Measurements from ENCODE around the gene CEP44. TPM values are rescaled to one million over a fixed set of nuclear protein-coding genes. Genes with fewer than 3 reads are reported as not detected.
A peak's percentile ranks its signal among the peaks of the same experiment; 100 is the strongest.

The CEP44 gene
- total RNA-seq (10 to 100 TPM; 14.6 to 20.0 (median 19.6) TPM), polyA plus RNA-seq (8.2 TPM)
- long read RNA-seq, donor 1, full-length matches to known transcripts: 7 of 36 reads
- long read RNA-seq, donor 1, partial matches to known transcripts: 6 of 36 reads
- long read RNA-seq, donor 1, other reads (novel, unspliced or antisense): 23 of 36 reads
- long read RNA-seq, donor 2, partial matches to known transcripts: 1 of 6 reads
- long read RNA-seq, donor 2, other reads (novel, unspliced or antisense): 4 of 6 reads
- long read RNA-seq, donor 3, full-length matches to known transcripts: 8 of 50 reads
- long read RNA-seq, donor 3, partial matches to known transcripts: 9 of 50 reads
- long read RNA-seq, donor 3, other reads (novel, unspliced or antisense): 33 of 50 reads
- long read RNA-seq, donor 4, full-length matches to known transcripts: 2 of 9 reads
- long read RNA-seq, donor 4, partial matches to known transcripts: 2 of 9 reads
- long read RNA-seq, donor 4, other reads (novel, unspliced or antisense): 5 of 9 reads

GRCh38 chr4:174283507-174284471, at the start of gene CEP44, which contains the start of gene FBXO8:
Gene CEP44 (plus strand): TSS chr4:174283911. CDS start chr4:174299122, 15,211 bp downstream.
Gene FBXO8 (minus strand): TSS chr4:174283667. CDS start chr4:174263092, 20,575 bp downstream.
- ATAC-seq (peak; percentile 89 to 92), DNase-seq (peak; percentile 66 to 84 (median 80))
- Histone ChIP-seq H3K4me3 (ENCODE audit: low read length) (peak within 1 kb of the TSS; percentile 92), H3K9me3 (ENCODE audit: control insufficient read depth, low read length) (no peaks in the 10 kb centered on the region), H3K27me3 (ENCODE audit: control insufficient read depth, insufficient read depth) (no peaks in the 10 kb centered on the region), H3K4me1 (ENCODE audit: control insufficient read depth, insufficient read depth, low read length) (no peaks in the 10 kb centered on the region), H3K27ac (ENCODE audit: low read length) (peak within 1 kb of the TSS; percentile 99)
- intact Hi-C loops (cut with DNase I): no loop called here
- under 1% methylated on average over 52 of the region's 52 CpGs for WGBS

DNA sequence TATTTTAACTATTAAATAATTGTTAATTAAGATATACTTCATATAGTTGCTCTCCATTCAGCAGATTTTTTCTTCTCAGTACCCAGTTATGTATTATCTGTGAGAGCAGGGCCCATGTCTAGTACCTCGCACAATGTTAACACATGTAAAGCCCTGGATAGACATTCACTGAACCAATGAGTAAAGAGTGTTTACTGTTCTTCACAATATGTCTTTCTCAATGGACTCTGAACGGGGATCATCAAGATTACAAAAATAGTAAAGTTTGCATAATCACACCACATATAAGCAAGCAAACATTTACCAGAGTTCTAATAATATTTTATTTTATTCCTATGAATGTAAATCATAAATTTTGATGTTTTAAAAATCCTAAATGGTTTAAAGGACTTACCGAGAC, 47.4 kb upstream of the CEP44 start:
- no peak overlapping the region for H3K27ac ChIP-seq (ENCODE audit: low read length)
- DNase-seq (no peak), ATAC-seq (no peak)
- H3K4me1 ChIP-seq (ENCODE audit: control insufficient read depth, insufficient read depth, low read length): no peaks in the 10 kb centered on the region
- no peak overlapping the region for H3K4me3 ChIP-seq (ENCODE audit: low read length)
- no peaks in the 10 kb centered on the region for H3K27me3 ChIP-seq (ENCODE audit: control insufficient read depth, insufficient read depth)
- no peaks in the 10 kb centered on the region for H3K9me3 ChIP-seq (ENCODE audit: control insufficient read depth, low read length)
- intact Hi-C loops (cut with DNase I): no loop called here
- WGBS: 93% methylated on average over 3 of the region's 3 CpGs

DNA sequence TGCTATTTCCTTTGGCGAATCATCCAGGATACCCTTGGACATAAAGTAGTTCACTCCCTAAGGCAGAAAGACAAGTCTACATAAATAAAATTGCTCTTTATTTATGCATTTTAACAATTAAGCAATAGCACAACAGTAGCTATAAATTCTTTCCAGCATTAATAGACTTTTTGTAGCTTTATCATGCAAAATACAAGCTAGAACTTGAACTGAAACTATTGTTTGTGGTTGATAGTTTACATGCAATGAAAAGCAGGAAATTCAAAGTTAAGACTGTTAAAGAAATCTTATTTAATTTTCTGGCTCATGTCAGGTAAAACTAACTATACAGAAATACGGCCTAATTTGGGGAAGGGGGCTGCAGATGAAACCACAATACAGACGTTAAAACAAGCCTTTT, 42.5 kb upstream of the CEP44 start:
- ATAC-seq (no peak), DNase-seq (no peak)
- intact Hi-C loops (cut with DNase I): no loop called here
- H3K4me3 ChIP-seq (ENCODE audit: low read length): no peak overlapping the region
- H3K27me3 ChIP-seq (ENCODE audit: control insufficient read depth, insufficient read depth): no peaks in the 10 kb centered on the region
- no peak overlapping the region for H3K27ac ChIP-seq (ENCODE audit: low read length)
- no peaks in the 10 kb centered on the region for H3K4me1 ChIP-seq (ENCODE audit: control insufficient read depth, insufficient read depth, low read length)
- no peaks in the 10 kb centered on the region for H3K9me3 ChIP-seq (ENCODE audit: control insufficient read depth, low read length)
- WGBS: 86% methylated on average over 3 of the region's 3 CpGs

- Histone ChIP-seq H3K27me3 (ENCODE audit: control insufficient read depth, insufficient read depth) (no peaks in the 10 kb centered on the region), H3K4me1 (ENCODE audit: control insufficient read depth, insufficient read depth, low read length) (no peaks in the 10 kb centered on the region), H3K9me3 (ENCODE audit: control insufficient read depth, low read length) (no peaks in the 10 kb centered on the region), H3K4me3 (ENCODE audit: low read length) (no peak overlapping the region), H3K27ac (ENCODE audit: low read length) (no peak overlapping the region)
- intact Hi-C loops (cut with DNase I): no loop called here
- DNase-seq (no peak), ATAC-seq (no peak)
- 87% methylated on average over 1 of the region's 1 CpG for WGBS
Observed at GRCh38 chr4:174244441-174244840, 39.3 kb upstream of the CEP44 start.

- ATAC-seq (no peak), DNase-seq (no peak)
- no peaks in the 10 kb centered on the region for H3K27me3 ChIP-seq (ENCODE audit: control insufficient read depth, insufficient read depth)
- whole genome bisulfite sequencing: 97% methylated on average over 1 of the region's 1 CpG
- no peaks in the 10 kb centered on the region for H3K9me3 ChIP-seq (ENCODE audit: control insufficient read depth, low read length)
- intact Hi-C loops (cut with DNase I): no loop called here
- no peaks in the 10 kb centered on the region for H3K4me1 ChIP-seq (ENCODE audit: control insufficient read depth, insufficient read depth, low read length)
- no peak overlapping the region for H3K27ac ChIP-seq (ENCODE audit: low read length)
- H3K4me3 ChIP-seq (ENCODE audit: low read length): no peak overlapping the region
Observed at GRCh38 chr4:174245714-174246113, 38.0 kb upstream of the CEP44 start.

DNA sequence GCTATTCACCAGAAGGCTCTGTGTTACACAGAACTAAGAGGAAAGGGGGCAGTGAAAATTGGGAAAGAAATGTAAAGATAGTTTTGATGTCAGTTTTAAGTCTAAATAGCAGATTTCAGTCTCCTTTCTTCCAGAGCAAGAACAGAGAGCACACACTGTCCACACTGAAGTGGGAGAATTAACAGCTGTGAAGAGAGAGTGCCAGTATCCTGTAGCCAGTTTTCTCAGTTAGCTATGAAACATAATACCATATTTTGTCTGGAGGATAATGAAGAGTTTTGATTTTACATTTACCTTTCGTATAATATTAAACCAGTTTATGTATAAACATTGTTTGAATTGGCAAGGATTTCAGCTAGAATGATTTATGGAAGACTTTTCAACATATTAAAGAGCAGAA, 35.3 kb upstream of the CEP44 start:
- Histone ChIP-seq H3K4me3 (ENCODE audit: low read length) (no peak overlapping the region), H3K9me3 (ENCODE audit: control insufficient read depth, low read length) (no peaks in the 10 kb centered on the region), H3K4me1 (ENCODE audit: control insufficient read depth, insufficient read depth, low read length) (no peaks in the 10 kb centered on the region), H3K27ac (ENCODE audit: low read length) (no peak overlapping the region), H3K27me3 (ENCODE audit: control insufficient read depth, insufficient read depth) (no peaks in the 10 kb centered on the region)
- no peak for DNase-seq
- intact Hi-C loops (cut with DNase I): no loop called here
- ATAC-seq: peak in 1 of 2 donors; percentile 77
- 64% methylated on average over 1 of the region's 1 CpG for WGBS

GRCh38 chr4:174252412-174252811, 31.3 kb upstream of the CEP44 start:
- H3K4me3 ChIP-seq (ENCODE audit: low read length): no peak overlapping the region
- intact Hi-C loops (cut with DNase I): no loop called here
- H3K9me3 ChIP-seq (ENCODE audit: control insufficient read depth, low read length): no peaks in the 10 kb centered on the region
- WGBS: 98% methylated on average over 2 of the region's 2 CpGs
- H3K4me1 ChIP-seq (ENCODE audit: control insufficient read depth, insufficient read depth, low read length): peaks cover 3% of the 10 kb centered on the region
- no peaks in the 10 kb centered on the region for H3K27me3 ChIP-seq (ENCODE audit: control insufficient read depth, insufficient read depth)
- H3K27ac ChIP-seq (ENCODE audit: low read length): no peak overlapping the region
- no peak for ATAC-seq
- DNase-seq: no peak

- H3K4me3 ChIP-seq (ENCODE audit: low read length): no peak overlapping the region
- H3K27ac ChIP-seq (ENCODE audit: low read length): no peak overlapping the region
- peaks cover 3% of the 10 kb centered on the region for H3K4me1 ChIP-seq (ENCODE audit: control insufficient read depth, insufficient read depth, low read length)
- no peaks in the 10 kb centered on the region for H3K9me3 ChIP-seq (ENCODE audit: control insufficient read depth, low read length)
- no peak for ATAC-seq
- no peak for DNase-seq
- intact Hi-C loops (cut with DNase I): no loop called here
- WGBS: 85% methylated on average over 1 of the region's 1 CpG
- no peaks in the 10 kb centered on the region for H3K27me3 ChIP-seq (ENCODE audit: control insufficient read depth, insufficient read depth)
Observed at GRCh38 chr4:174254613-174255012, 29.1 kb upstream of the CEP44 start.

GRCh38 chr4:174255374-174255773, 28.3 kb upstream of the CEP44 start:
- H3K27me3 ChIP-seq (ENCODE audit: control insufficient read depth, insufficient read depth): no peaks in the 10 kb centered on the region
- 77% methylated on average over 1 of the region's 1 CpG for WGBS
- intact Hi-C loops (cut with DNase I): no loop called here
- H3K4me1 ChIP-seq (ENCODE audit: control insufficient read depth, insufficient read depth, low read length): peaks cover 3% of the 10 kb centered on the region
- no peaks in the 10 kb centered on the region for H3K9me3 ChIP-seq (ENCODE audit: control insufficient read depth, low read length)
- ATAC-seq (no peak), DNase-seq (no peak)
- H3K4me3 ChIP-seq (ENCODE audit: low read length): no peak overlapping the region
- H3K27ac ChIP-seq (ENCODE audit: low read length): no peak overlapping the region

DNA sequence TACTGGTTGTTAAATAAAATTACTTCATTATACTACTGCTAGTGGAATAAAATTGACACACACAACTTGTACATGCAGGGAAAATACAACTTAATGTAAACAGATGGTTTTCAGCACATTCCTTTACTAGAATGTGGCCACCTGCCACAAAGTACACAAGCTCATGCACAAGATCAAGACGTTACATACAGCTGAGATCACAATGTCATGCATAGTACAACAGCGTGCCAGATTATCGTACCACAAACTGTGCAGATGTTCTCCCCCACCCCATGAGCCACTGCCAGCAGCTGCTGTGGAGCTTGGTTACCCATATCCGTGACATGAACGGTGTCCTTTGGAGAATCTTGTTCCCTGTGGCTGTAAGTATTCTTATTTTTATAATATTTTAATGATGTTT, 27.9 kb upstream of the CEP44 start:
- no peaks in the 10 kb centered on the region for H3K27me3 ChIP-seq (ENCODE audit: control insufficient read depth, insufficient read depth)
- H3K27ac ChIP-seq (ENCODE audit: low read length): no peak overlapping the region
- intact Hi-C loops (cut with DNase I): no loop called here
- no peaks in the 10 kb centered on the region for H3K9me3 ChIP-seq (ENCODE audit: control insufficient read depth, low read length)
- 63% methylated on average over 5 of the region's 5 CpGs for WGBS
- ATAC-seq (no peak), DNase-seq (peak in 1 of 3 donors; percentile 49)
- no peak overlapping the region for H3K4me3 ChIP-seq (ENCODE audit: low read length)
- H3K4me1 ChIP-seq (ENCODE audit: control insufficient read depth, insufficient read depth, low read length): peaks cover 3% of the 10 kb centered on the region

GRCh38 chr4:174256277-174256713, 27.4 kb upstream of the CEP44 start:
- H3K27ac ChIP-seq (ENCODE audit: low read length): no peak overlapping the region
- no peaks in the 10 kb centered on the region for H3K9me3 ChIP-seq (ENCODE audit: control insufficient read depth, low read length)
- H3K27me3 ChIP-seq (ENCODE audit: control insufficient read depth, insufficient read depth): no peaks in the 10 kb centered on the region
- ATAC-seq: peak in 1 of 2 donors; percentile 68
- H3K4me1 ChIP-seq (ENCODE audit: control insufficient read depth, insufficient read depth, low read length): peaks cover 3% of the 10 kb centered on the region
- 63% methylated on average over 1 of the region's 1 CpG for WGBS
- intact Hi-C loops (cut with DNase I): no loop called here
- no peak overlapping the region for H3K4me3 ChIP-seq (ENCODE audit: low read length)
- no peak for DNase-seq

Measured in right cardiac atrium (tissue), 5 donors.